K562 (cell line): ENCODE data around the gene SLC25A34. TPM values are rescaled to one million over a fixed set of nuclear protein-coding genes. Genes with fewer than 3 reads are reported as not detected.

Source experiments
- ATAC-seq: fragments of 200-7000 bp; cut with Tn5 transposase; 3 replicates; pipeline ENCODE4 v1.9.1; 2020; ENCODE audit warnings: moderate library complexity
- BruUV-seq: library from RNA; stranded (reverse); fragments of 400-500 nt; replicated peaks from 2 replicates; lab custom pipeline; 2021; lab: Mats Ljungman, UMichigan
- CTCF ChIA-PET: fragments of 300-600 bp; formaldehyde crosslinking; extraction: SDS; loops from one replicate; lab custom pipeline; 2021; ENCODE audit warnings: low intra/inter-chr PET ratio; lab: Yijun Ruan, JAX
- POLR2A ChIA-PET: fragments of 300-600, 350-650 bp; sonication (Branson Sonifier 250); formaldehyde crosslinking; extraction: SDS; loops from one replicate; lab custom pipeline; 2021; ENCODE audit warnings: antibody characterized with exemption, inconsistent platforms; lab: Yijun Ruan, JAX
- DNase-seq, 4 experiments: peaks; one replicate each; pipeline versions ENCODE4 v3.0.0 to v3.0.0-alpha.2; 2011 to 2018; ENCODE audit warnings: low spot score in 3 of 4, mixed read lengths in 3 of 4; ENCODE audit errors: extremely low read depth in 1 of 4
- FAIRE-seq: peaks from 2 replicates; lab custom pipeline; 2011; peaks lifted over from hg19 to GRCh38; lab: Jason Lieb, UNC
- H2AFZ ChIP-seq: 2 replicates; pipeline ENCODE4 v1.6.0; 2011; ENCODE audit warnings: low read depth, low read length, control low read depth, inconsistent platforms
- H3K27ac ChIP-seq: fragments of 200-600 bp; 3 replicates; pipeline ENCODE4 v1.8.0; 2011; ENCODE audit warnings: low read depth, mild to moderate bottlenecking, control low read depth, inconsistent platforms, low read length, moderate library complexity, mixed read lengths; ENCODE audit errors: extremely low read depth
- H3K27me3 ChIP-seq, 2 experiments: fragments of 300-600 bp in 1 of 2; 2 replicates in 1 of 2; 3 replicates in 1 of 2; pipeline versions ENCODE4 v1.6.0 to v1.8.0; 2011; ENCODE audit warnings: inconsistent platforms in 2 of 2, low read length in 2 of 2, mild to moderate bottlenecking in 1 of 2, mixed read lengths in 1 of 2, moderate library complexity in 1 of 2; ENCODE audit not compliant: control insufficient read depth in 2 of 2, insufficient read depth in 2 of 2
- H3K36me3 ChIP-seq: fragments of 300-600 bp; 3 replicates; pipeline ENCODE4 v1.8.0; 2011; ENCODE audit warnings: mild to moderate bottlenecking, low read length, inconsistent platforms; ENCODE audit not compliant: control insufficient read depth, insufficient read depth
- H3K4me1 ChIP-seq, 2 experiments: fragments of 200-600 bp in 1 of 2; replicated peaks in 1 of 2; 2 replicates in 1 of 2; 3 replicates in 1 of 2; pipeline versions ENCODE4 v1.5.1 to v1.8.0; 2011; ENCODE audit warnings: inconsistent platforms in 2 of 2, low read length in 2 of 2, mild to moderate bottlenecking in 1 of 2, mixed read lengths in 1 of 2, moderate library complexity in 1 of 2; ENCODE audit not compliant: control insufficient read depth in 2 of 2, insufficient read depth in 2 of 2
- H3K4me2 ChIP-seq: 2 replicates; pipeline ENCODE4 v1.6.1; 2011; ENCODE audit warnings: low read length, control low read depth, inconsistent platforms, mixed read lengths; ENCODE audit not compliant: insufficient read depth
- H3K4me3 ChIP-seq: fragments of 200-600 bp; sonication (generic), shearing (Covaris generic); 2 replicates; pipeline ENCODE4 v1.5.1; 2016; ENCODE audit warnings: control low read depth, inconsistent platforms
- H3K79me2 ChIP-seq: fragments of 200-600 bp; 3 replicates; pipeline ENCODE4 v1.8.0; 2011; ENCODE audit warnings: low read length, inconsistent platforms; ENCODE audit not compliant: control insufficient read depth, insufficient read depth
- H3K9ac ChIP-seq, 2 experiments: 2 replicates each; pipeline versions ENCODE4 v1.6.0 to v1.6.1; 2011; ENCODE audit warnings: low read depth in 2 of 2, low read length in 2 of 2, control low read depth in 1 of 2, inconsistent platforms in 1 of 2, mild to moderate bottlenecking in 1 of 2, mixed read lengths in 1 of 2; ENCODE audit not compliant: insufficient read depth in 1 of 2
- H3K9me1 ChIP-seq: one replicate; pipeline ENCODE4 v1.6.0; 2011; ENCODE audit warnings: inconsistent platforms, mild to moderate bottlenecking, low read length, moderate library complexity; ENCODE audit not compliant: control insufficient read depth, insufficient read depth
- H3K9me3 ChIP-seq: replicated peaks from 2 replicates; pipeline ENCODE4 v1.5.1; 2011; ENCODE audit warnings: low read depth, low read length, inconsistent platforms; ENCODE audit not compliant: control insufficient read depth, insufficient read depth
- H4K20me1 ChIP-seq: replicated peaks from 2 replicates; pipeline ENCODE4 v1.6.1; 2011; ENCODE audit warnings: low read length, inconsistent platforms, mixed read lengths; ENCODE audit not compliant: control insufficient read depth, insufficient read depth
- RREB1 ChIP-seq: fragments of 250-450 bp; sonication (Bioruptor Pico); IDR thresholded peaks from 2 replicates; pipeline ENCODE4 v1.4.0; 2020
- TFAP4 ChIP-seq: sonication (generic); formaldehyde crosslinking; IDR thresholded peaks from 2 replicates; pipeline ENCODE4 v1.8.0; 2022; ENCODE audit warnings: missing genetic modification reagents, mild to moderate bottlenecking, moderate library complexity, borderline replicate concordance
- WGBS: fragments of 100-300 bp; shearing (Covaris generic); methylation state at CpG from one replicate; pipeline ENCODE4 v1.1.6; 2016; ENCODE audit warnings: low coverage, mixed read lengths; ENCODE audit not compliant: insufficient coverage; ENCODE audit errors: missing lambda C conversion rate; 5-methylcytosine and 5-hydroxymethylcytosine counted together
- in situ Hi-C: fragments of 300-500 bp; cut with MboI; formaldehyde crosslinking; loops from 4 replicates; pipeline ENCODE4 v1.15.0; 2018; ENCODE audit warnings: inconsistent platforms, mixed read lengths
- intact Hi-C: fragments of 100-400 bp; cut with micrococcal nuclease; formaldehyde crosslinking; loops from 2 replicates; pipeline ENCODE4 v1.14.2; 2022
- polyA plus RNA-seq, 8 experiments: library from polyadenylated mRNA; depleted of rRNA in 4 of 8; stranded (reverse) in 5 of 8; unstranded in 3 of 8; fragments of >200 nt; fragmentation: Nextera tagmentation in 2 of 8; fragmentation: Illumina TruSeq in 1 of 8; extraction: Ambion mirVana in 2 of 8; extraction: Trizol in 1 of 8; gene quantifications; 2 replicates each; pipeline versions ENCODE4 v1.2.1 to v1.2.3, GENCODE V29; 2011 to 2014; ENCODE audit warnings: inconsistent platforms in 1 of 8, missing spikeins in 1 of 8
- total RNA-seq, 7 experiments: library from RNA; depleted of rRNA in 6 of 7; stranded (reverse); fragments of >200 nt in 6 of 7; fragmentation: Illumina TruSeq in 2 of 7; extraction: Trizol in 2 of 7; gene quantifications; 2 replicates each; pipeline versions ENCODE4 v1.2.1 to v1.2.3, GENCODE V29; 2011 to 2021; ENCODE audit warnings: low replicate concordance in 1 of 7

The SLC25A34 gene
- total and polyA plus RNA-seq, 9 of the 15 experiments (the other 6 are each of a cell fraction or from before 2014, with no cell fraction given) = 0.01 to 0.57 (median 0.16) TPM

- Histone ChIP-seq H2AFZ (no peak overlapping the region), H3K9me1 (no peaks in the 10 kb centered on the region), H4K20me1 (no peaks in the 10 kb centered on the region), H3K79me2 (no peaks in the 10 kb centered on the region), H3K9me3 (no peaks in the 10 kb centered on the region; the same call in 1 of the 2 replicates), H3K27ac (no peak overlapping the region)
- in situ Hi-C loops = no loop called here
- POLR2A ChIA-PET = interaction anchor here (0.6 to 1.3 kb wide), 4 partner anchors 11 to 1133 kb away, joined by 3 to 4 read pairs (median 3); no protein-coding TSS in a partner anchor
- FAIRE-seq (peak; percentile 6), ATAC-seq (peak; percentile 18; the same call in 1 of the 3 replicates), DNase-seq (no peak)
- no TSS peak for BruUV-seq
- 3% methylated on average over 6 of the region's 6 CpGs for WGBS
- CTCF ChIA-PET = no interaction called here
- 0 out of 2 replicates have a peak, but pooled peaks have one; percentile 14 for TF ChIP-seq TFAP4 (CRISPR knock-in tag)
- TF ChIP-seq RREB1 (CRISPR knock-in tag) = no peak
- TF ChIP-seq, all 486 proteins: peak for 1
- no peaks in the 10 kb centered on the region for H3K36me3 ChIP-seq
- intact Hi-C loops = no loop called here
- H3K27me3 ChIP-seq = peaks cover 20 to 61% of the 10 kb centered on the region in 2 experiments
- H3K9ac ChIP-seq = peak overlapping the region in 1 of 2 experiments; percentile 28; a peak in 1 of 4 replicates
- H3K4me1 ChIP-seq = peaks cover 0 to 4% of the 10 kb centered on the region in 2 experiments; a peak in 2 of 5 replicates
- H3K4me3 ChIP-seq = no peak overlapping the region
- no peak overlapping the region for H3K4me2 ChIP-seq
Measured at GRCh38 chr1:15771836-15772515, 35.9 kb downstream of the SLC25A34 start.
